WTC11 (cell line): Measurements from ENCODE around the gene TMPRSS6. TPM values are rescaled to one million over a fixed set of nuclear protein-coding genes. Genes with fewer than 3 reads are reported as not detected.

Experiments used
- ATAC-seq: fragments of 200-7000 bp; cut with Tn5 transposase; 2 replicates; pipeline ENCODE4 v1.10.0; 2021; ENCODE audit warnings: mild to moderate bottlenecking, moderate library complexity
- CTCF ChIA-PET: fragments of 300-600 bp; sonication (Branson Sonifier 250); formaldehyde crosslinking; loops from one replicate; lab custom pipeline; 2021; ENCODE audit warnings: antibody characterized with exemption; lab: Charles Lee
- POLR2A ChIA-PET: fragments of 350-600 bp; sonication (Branson Sonifier 250); formaldehyde crosslinking; loops from one replicate; lab custom pipeline; 2021; ENCODE audit warnings: antibody characterized with exemption; lab: Charles Lee
- DNase-seq: peaks from one replicate; pipeline ENCODE4 v3.0.0; 2021; ENCODE audit warnings: low spot score
- H3K27ac Mint-ChIP-seq: 2 replicates; pipeline ENCODE4 v1.8.0; 2021; ENCODE audit warnings: mixed read lengths
- H3K27me3 Mint-ChIP-seq: 2 replicates; pipeline ENCODE4 v1.8.0; 2021; ENCODE audit warnings: low read depth, mild to moderate bottlenecking, moderate library complexity, mixed read lengths
- H3K36me3 Mint-ChIP-seq: 2 replicates; pipeline ENCODE4 v1.8.0; 2021; ENCODE audit warnings: mixed read lengths
- H3K4me1 Mint-ChIP-seq: 2 replicates; pipeline ENCODE4 v1.8.0; 2022; ENCODE audit warnings: mixed read lengths
- H3K4me3 Mint-ChIP-seq: 2 replicates; pipeline ENCODE4 v1.8.0; 2021; ENCODE audit warnings: mild to moderate bottlenecking, moderate library complexity, mixed read lengths
- H3K9me3 Mint-ChIP-seq: 2 replicates; pipeline ENCODE4 v1.8.0; 2021; ENCODE audit warnings: mixed read lengths
- CTCF ChIP-seq: fragments of 200-600 bp; IDR thresholded peaks from 2 replicates; pipeline ENCODE4 v1.8.0; 2022; ENCODE audit warnings: antibody characterized with exemption
- FOXJ3 ChIP-seq: sonication (generic); formaldehyde crosslinking; IDR thresholded peaks from 2 replicates; pipeline ENCODE4 v1.9.0; 2021; ENCODE audit warnings: missing genetic modification reagents, mild to moderate bottlenecking, borderline replicate concordance
- FOXK1 ChIP-seq: sonication (generic); formaldehyde crosslinking; IDR thresholded peaks from 2 replicates; pipeline ENCODE4 v1.8.0; 2022; ENCODE audit warnings: mild to moderate bottlenecking, moderate library complexity, missing genetic modification reagents
- HMGA2 ChIP-seq: fragments of 250-450 bp; sonication (Bioruptor Pico); IDR thresholded peaks from 2 replicates; pipeline ENCODE4 v1.4.0; 2021; ENCODE audit warnings: mild to moderate bottlenecking, moderate library complexity
- USF1 ChIP-seq: sonication (generic); formaldehyde crosslinking; IDR thresholded peaks from 2 replicates; pipeline ENCODE4 v1.8.0; 2022; ENCODE audit warnings: mild to moderate bottlenecking, missing genetic modification reagents
- USF2 ChIP-seq: sonication (generic); formaldehyde crosslinking; IDR thresholded peaks from 2 replicates; pipeline ENCODE4 v1.8.1; 2023; ENCODE audit warnings: mild to moderate bottlenecking, missing genetic modification reagents, moderate library complexity
- total RNA-seq: library from RNA; stranded (reverse); gene quantifications from 3 replicates; pipeline ENCODE4 v1.2.3, GENCODE V29; 2021
- TF ChIP-seq, protein P1 (sequence below): sonication (generic); formaldehyde crosslinking; IDR thresholded peaks from 2 replicates; pipeline ENCODE4 v1.8.1; 2023; ENCODE audit warnings: mild to moderate bottlenecking, moderate library complexity, missing genetic modification reagents
- TF ChIP-seq, protein P2 (sequence below): sonication (generic); formaldehyde crosslinking; IDR thresholded peaks from 2 replicates; pipeline ENCODE4 v1.8.0; 2022; ENCODE audit warnings: mild to moderate bottlenecking, missing genetic modification reagents

The TMPRSS6 gene
- total RNA-seq, 1 experiment from 2014 or later, result 0.11 TPM

- ATAC-seq, result peak; percentile 16; the same call in 1 of the 2 replicates
- ChIA-PET CTCF (interaction anchor here (0.5 to 5.1 kb wide), 27 partner anchors 9 to 264 kb away, joined by 3 to 38 read pairs (median 4); partner anchors contain the start of genes IFT27 and KCTD17), POLR2A (interaction anchor here (1.5 kb wide), 1 partner anchor 10 kb away, joined by 3 read pairs; no protein-coding TSS in a partner anchor)
- Mint-ChIP-seq H3K9me3 (no peaks in the 10 kb centered on the region), H3K27ac (peak overlapping the region; percentile 16; the same call in 1 of the 2 replicates), H3K27me3 (no peaks in the 10 kb centered on the region), H3K4me3 (peak overlapping the region; percentile 42), H3K36me3 (peaks cover 21% of the 10 kb centered on the region), H3K4me1 (peaks cover 30% of the 10 kb centered on the region)
- TF ChIP-seq, protein P1, sequence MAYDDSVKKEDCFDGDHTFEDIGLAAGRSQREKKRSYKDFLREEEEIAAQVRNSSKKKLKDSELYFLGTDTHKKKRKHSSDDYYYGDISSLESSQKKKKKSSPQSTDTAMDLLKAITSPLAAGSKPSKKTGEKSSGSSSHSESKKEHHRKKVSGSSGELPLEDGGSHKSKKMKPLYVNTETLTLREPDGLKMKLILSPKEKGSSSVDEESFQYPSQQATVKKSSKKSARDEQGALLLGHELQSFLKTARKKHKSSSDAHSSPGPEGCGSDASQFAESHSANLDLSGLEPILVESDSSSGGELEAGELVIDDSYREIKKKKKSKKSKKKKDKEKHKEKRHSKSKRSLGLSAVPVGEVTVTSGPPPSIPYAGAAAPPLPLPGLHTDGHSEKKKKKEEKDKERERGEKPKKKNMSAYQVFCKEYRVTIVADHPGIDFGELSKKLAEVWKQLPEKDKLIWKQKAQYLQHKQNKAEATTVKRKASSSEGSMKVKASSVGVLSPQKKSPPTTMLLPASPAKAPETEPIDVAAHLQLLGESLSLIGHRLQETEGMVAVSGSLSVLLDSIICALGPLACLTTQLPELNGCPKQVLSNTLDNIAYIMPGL (CRISPR knock-in tag), result 0 out of 2 replicates have a peak, but pooled peaks have one; percentile 44
- TF ChIP-seq CTCF (peak; percentile 91), USF1 (CRISPR knock-in tag) (no peak)
- peak; percentile 69 for DNase-seq
Measured at GRCh38 chr22:37021710-37022482, 87.6 kb downstream of the TMPRSS6 start.

DNA sequence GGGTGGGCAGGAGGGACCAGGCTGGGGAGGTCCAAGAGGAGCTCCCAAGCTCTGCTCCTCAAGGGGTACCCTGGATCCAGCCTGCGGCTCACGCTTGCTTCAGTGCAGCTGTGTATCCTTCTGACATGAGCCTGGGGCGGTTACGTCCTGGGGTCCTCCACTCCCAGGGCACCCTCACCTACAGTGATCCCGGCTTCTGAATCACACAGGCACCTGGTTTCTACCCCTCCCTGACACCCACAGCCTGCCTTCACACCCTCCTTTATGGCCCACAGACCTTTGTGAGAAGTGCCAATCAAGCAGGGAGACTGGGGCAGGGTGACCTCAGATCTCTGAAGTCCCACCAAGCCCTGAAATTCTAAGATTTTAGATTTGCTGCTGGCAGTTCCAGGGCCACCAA is 88.5 kb downstream of the TMPRSS6 start:
- ChIA-PET POLR2A (interaction anchor here (1.5 kb wide), 1 partner anchor 11 kb away, joined by 3 read pairs; no protein-coding TSS in a partner anchor), CTCF (interaction anchor here (0.6 to 5.1 kb wide), 22 partner anchors 8 to 382 kb away, joined by 3 to 38 read pairs (median 4); partner anchors contain the start of gene IFT27)
- Mint-ChIP-seq H3K4me1 (peaks cover 27% of the 10 kb centered on the region), H3K27me3 (no peaks in the 10 kb centered on the region), H3K4me3 (no peak overlapping the region; the same call in 1 of the 2 replicates), H3K27ac (no peak overlapping the region), H3K36me3 (peaks cover 14% of the 10 kb centered on the region), H3K9me3 (no peaks in the 10 kb centered on the region)
- TF ChIP-seq FOXK1 (no peak), FOXJ3 (CRISPR knock-in tag) (no peak)
- TF ChIP-seq, protein P2, sequence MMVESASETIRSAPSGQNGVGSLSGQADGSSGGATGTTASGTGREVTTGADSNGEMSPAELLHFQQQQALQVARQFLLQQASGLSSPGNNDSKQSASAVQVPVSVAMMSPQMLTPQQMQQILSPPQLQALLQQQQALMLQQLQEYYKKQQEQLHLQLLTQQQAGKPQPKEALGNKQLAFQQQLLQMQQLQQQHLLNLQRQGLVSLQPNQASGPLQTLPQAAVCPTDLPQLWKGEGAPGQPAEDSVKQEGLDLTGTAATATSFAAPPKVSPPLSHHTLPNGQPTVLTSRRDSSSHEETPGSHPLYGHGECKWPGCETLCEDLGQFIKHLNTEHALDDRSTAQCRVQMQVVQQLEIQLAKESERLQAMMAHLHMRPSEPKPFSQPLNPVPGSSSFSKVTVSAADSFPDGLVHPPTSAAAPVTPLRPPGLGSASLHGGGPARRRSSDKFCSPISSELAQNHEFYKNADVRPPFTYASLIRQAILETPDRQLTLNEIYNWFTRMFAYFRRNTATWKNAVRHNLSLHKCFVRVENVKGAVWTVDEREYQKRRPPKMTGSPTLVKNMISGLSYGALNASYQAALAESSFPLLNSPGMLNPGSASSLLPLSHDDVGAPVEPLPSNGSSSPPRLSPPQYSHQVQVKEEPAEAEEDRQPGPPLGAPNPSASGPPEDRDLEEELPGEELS (CRISPR knock-in tag), result no peak
- TF ChIP-seq, all 79 proteins: peak for 0
- no peak for ATAC-seq
- no peak for DNase-seq

DNA sequence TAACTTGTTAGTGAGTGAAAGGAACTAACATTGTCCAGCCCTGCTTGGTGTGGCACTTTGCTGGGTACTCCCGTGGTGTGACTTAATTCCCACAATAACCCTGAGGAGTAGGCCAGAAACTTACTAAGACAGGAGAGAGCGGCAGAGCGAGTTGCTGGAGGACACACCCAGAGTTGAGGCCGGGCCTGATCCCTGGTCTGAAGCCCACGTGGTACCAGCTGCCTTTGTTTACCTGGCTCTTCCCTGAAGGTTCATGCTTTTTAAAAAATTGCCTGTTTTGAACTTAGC is 89.4 kb downstream of the TMPRSS6 start:
- ATAC-seq (no peak), DNase-seq (no peak)
- ChIA-PET CTCF (interaction anchor here (0.7 to 5.1 kb wide), 11 partner anchors 11 to 383 kb away, joined by 3 to 38 read pairs (median 6); no protein-coding TSS in a partner anchor), POLR2A (interaction anchor here (1.1 kb wide), 1 partner anchor 11 kb away, joined by 3 read pairs; no protein-coding TSS in a partner anchor)
- no peaks in the 10 kb centered on the region for H3K27me3 Mint-ChIP-seq
- TF ChIP-seq USF1 (CRISPR knock-in tag) (peak; percentile 46; the same call in 1 of the 2 replicates), USF2 (peak; percentile 59; the same call in 1 of the 2 replicates), HMGA2 (CRISPR knock-in tag) (no peak)
- H3K27ac Mint-ChIP-seq, result 0 out of 2 replicates have a peak overlapping the region, but pooled peaks have one; percentile 41
- no peaks in the 10 kb centered on the region for H3K9me3 Mint-ChIP-seq
- peaks cover 32% of the 10 kb centered on the region for H3K4me1 Mint-ChIP-seq
- H3K36me3 Mint-ChIP-seq, result peaks cover 4% of the 10 kb centered on the region
- peak overlapping the region; percentile 87 for H3K4me3 Mint-ChIP-seq
